ENCODE measurements around the gene STK16.

GRCh38 chr2:219245899-219246230 is 586 bp downstream of the STK16 start:
- TF ChIP-seq ZBTB33 (IDR thresholded peaks at IDR 0.05) (no peak), CTCF (IDR thresholded peaks at IDR 0.05; ENCODE audit: low read depth, low read length, missing input control) (no peak), YY1 (IDR thresholded peaks at IDR 0.05) (no peak), EGR1 (IDR thresholded peaks at IDR 0.05; ENCODE audit: low read depth in 2 of 2) (no peak), FOXA2 (IDR thresholded peaks at IDR 0.05) (no peak), JUND (IDR thresholded peaks at IDR 0.05) (no peak), GABPA (IDR thresholded peaks at IDR 0.05 in 1 of 2, conservative IDR thresholded peaks at IDR 0.05 in 1 of 2) (no peak), HNF4A (conservative IDR thresholded peaks at IDR 0.05) (no peak), ATF3 (IDR thresholded peaks at IDR 0.05) (no peak), REST (IDR thresholded peaks at IDR 0.05) (no peak), MAX (IDR thresholded peaks at IDR 0.05) (no peak), RAD21 (IDR thresholded peaks at IDR 0.05) (no peak), SP1 (IDR thresholded peaks at IDR 0.05) (no peak), FOXA1 (IDR thresholded peaks at IDR 0.05) (no peak)

Measured in liver (tissue), 3 donors.